ENCODE data around the gene DPH7. TPM values are rescaled to one million over a fixed set of nuclear protein-coding genes. Genes with fewer than 3 reads are reported as not detected.
"Not testable (repeated sequence)": the region's sequence is repeated elsewhere in the genome, so short reads cannot be mapped to it uniquely, and the experiment has no call there.

The DPH7 gene
- total RNA-seq, 1 experiment from 2014 or later, result 27.5 TPM

- H3K4me2 ChIP-seq (ENCODE audit: low read depth, low read length, poor library complexity, severe bottlenecking), result no peak overlapping the region
- H3K9ac ChIP-seq (ENCODE audit: low read length), result no peak overlapping the region
- H3K9me3 ChIP-seq (ENCODE audit: low read length), result no peaks in the 10 kb centered on the region
- no peak overlapping the region for H2AFZ ChIP-seq (ENCODE audit: low read length)
- no peaks in the 10 kb centered on the region for H3K4me1 ChIP-seq (ENCODE audit: low read length)
- no peaks in the 10 kb centered on the region for H3K79me2 ChIP-seq (ENCODE audit: low read length)
- no peaks in the 10 kb centered on the region for H3K27me3 ChIP-seq (ENCODE audit: low read length)
- H4K20me1 ChIP-seq (ENCODE audit: insufficient read depth, low read depth, low read length), result no peaks in the 10 kb centered on the region
- no peaks in the 10 kb centered on the region for H3K36me3 ChIP-seq (ENCODE audit: insufficient read depth, low read length)
- H3K9me2 ChIP-seq (replicated peaks; ENCODE audit: insufficient read depth, low read length), result no peaks in the 10 kb centered on the region
- no peak overlapping the region for H3K27ac ChIP-seq (ENCODE audit: low read length)
- DNase-seq, result no peak
- H3K4me3 ChIP-seq (ENCODE audit: low read length), result no peak overlapping the region
Observed at GRCh38 chr9:137543237-137543963, 35.3 kb downstream of the DPH7 start.

- H3K4me2 ChIP-seq (ENCODE audit: low read depth, low read length, poor library complexity, severe bottlenecking), result no peak overlapping the region
- H3K4me1 ChIP-seq (ENCODE audit: low read length), result no peaks in the 10 kb centered on the region
- no peak overlapping the region for H3K4me3 ChIP-seq (ENCODE audit: low read length)
- H3K79me2 ChIP-seq (ENCODE audit: low read length), result no peaks in the 10 kb centered on the region
- no peaks in the 10 kb centered on the region for H3K9me2 ChIP-seq (replicated peaks; ENCODE audit: insufficient read depth, low read length)
- H4K20me1 ChIP-seq (ENCODE audit: insufficient read depth, low read depth, low read length), result no peaks in the 10 kb centered on the region
- H3K9ac ChIP-seq (ENCODE audit: low read length), result no peak overlapping the region
- no peak overlapping the region for H3K27ac ChIP-seq (ENCODE audit: low read length)
- no peaks in the 10 kb centered on the region for H3K9me3 ChIP-seq (ENCODE audit: low read length)
- H3K36me3 ChIP-seq (ENCODE audit: insufficient read depth, low read length), result no peaks in the 10 kb centered on the region
- H3K27me3 ChIP-seq (ENCODE audit: low read length), result no peaks in the 10 kb centered on the region
- H2AFZ ChIP-seq (ENCODE audit: low read length), result no peak overlapping the region
- DNase-seq, result no peak
Observed at GRCh38 chr9:137542486-137542885, 36.2 kb downstream of the DPH7 start.

GRCh38 chr9:137540536-137540935, 38.2 kb downstream of the DPH7 start:
- Histone ChIP-seq H2AFZ (ENCODE audit: low read length) (no peak overlapping the region), H3K79me2 (ENCODE audit: low read length) (no peaks in the 10 kb centered on the region), H3K36me3 (ENCODE audit: insufficient read depth, low read length) (no peaks in the 10 kb centered on the region), H3K27me3 (ENCODE audit: low read length) (no peaks in the 10 kb centered on the region), H3K9me3 (ENCODE audit: low read length) (no peaks in the 10 kb centered on the region), H4K20me1 (ENCODE audit: insufficient read depth, low read depth, low read length) (no peaks in the 10 kb centered on the region), H3K9me2 (replicated peaks; ENCODE audit: insufficient read depth, low read length) (no peaks in the 10 kb centered on the region), H3K27ac (ENCODE audit: low read length) (no peak overlapping the region), H3K4me1 (ENCODE audit: low read length) (no peaks in the 10 kb centered on the region), H3K4me3 (ENCODE audit: low read length) (no peak overlapping the region), H3K4me2 (ENCODE audit: low read depth, low read length, poor library complexity, severe bottlenecking) (no peak overlapping the region), H3K9ac (ENCODE audit: low read length) (no peak overlapping the region)
- DNase-seq, result no peak

- no peak overlapping the region for H2AFZ ChIP-seq (ENCODE audit: low read length)
- no peak for DNase-seq
- H3K9me2 ChIP-seq (replicated peaks; ENCODE audit: insufficient read depth, low read length), result no peaks in the 10 kb centered on the region
Observed at GRCh38 chr9:137538058-137538457, 40.7 kb downstream of the DPH7 start.

GRCh38 chr9:137536594-137537131, 42.1 kb downstream of the DPH7 start:
- DNase-seq; H3K4me1 ChIP-seq (ENCODE audit: low read length); H3K9me2 ChIP-seq (replicated peaks; ENCODE audit: insufficient read depth, low read length); H3K36me3 ChIP-seq (ENCODE audit: insufficient read depth, low read length); H3K4me2 ChIP-seq (ENCODE audit: low read depth, low read length, poor library complexity, severe bottlenecking); H3K27me3 ChIP-seq (ENCODE audit: low read length); H3K9ac ChIP-seq (ENCODE audit: low read length); H3K27ac ChIP-seq (ENCODE audit: low read length); H4K20me1 ChIP-seq (ENCODE audit: insufficient read depth, low read depth, low read length); H3K79me2 ChIP-seq (ENCODE audit: low read length); H3K4me3 ChIP-seq (ENCODE audit: low read length); H2AFZ ChIP-seq (ENCODE audit: low read length); H3K9me3 ChIP-seq (ENCODE audit: low read length): not testable (repeated sequence)

More at GRCh38 chr9:137538058-137538457, 40.7 kb downstream of the DPH7 start:
- Histone ChIP-seq H4K20me1 (ENCODE audit: insufficient read depth, low read depth, low read length) (0 out of 2 replicates have a peak, but pooled peaks cover 5% of the 10 kb centered on the region), H3K27ac (ENCODE audit: low read length) (no peak overlapping the region), H3K27me3 (ENCODE audit: low read length) (no peaks in the 10 kb centered on the region), H3K4me2 (ENCODE audit: low read depth, low read length, poor library complexity, severe bottlenecking) (no peak overlapping the region), H3K4me3 (ENCODE audit: low read length) (no peak overlapping the region), H3K36me3 (ENCODE audit: insufficient read depth, low read length) (no peaks in the 10 kb centered on the region), H3K9ac (ENCODE audit: low read length) (no peak overlapping the region), H3K79me2 (ENCODE audit: low read length) (no peaks in the 10 kb centered on the region), H3K4me1 (ENCODE audit: low read length) (peaks cover 6% of the 10 kb centered on the region), H3K9me3 (ENCODE audit: low read length) (no peaks in the 10 kb centered on the region)

GRCh38 chr9:137535120-137535428, 43.7 kb downstream of the DPH7 start:
- Histone ChIP-seq H2AFZ (ENCODE audit: low read length) (peak overlapping the region; percentile 91; the same call in 1 of the 2 replicates), H3K79me2 (ENCODE audit: low read length) (no peaks in the 10 kb centered on the region), H3K9me3 (ENCODE audit: low read length) (no peaks in the 10 kb centered on the region), H3K27me3 (ENCODE audit: low read length) (no peaks in the 10 kb centered on the region), H3K4me3 (ENCODE audit: low read length) (no peak overlapping the region), H4K20me1 (ENCODE audit: insufficient read depth, low read depth, low read length) (0 out of 2 replicates have a peak, but pooled peaks cover 7% of the 10 kb centered on the region), H3K9ac (ENCODE audit: low read length) (peak overlapping the region; percentile 51; the same call in 1 of the 2 replicates), H3K4me2 (ENCODE audit: low read depth, low read length, poor library complexity, severe bottlenecking) (no peak overlapping the region), H3K27ac (ENCODE audit: low read length) (no peak overlapping the region), H3K36me3 (ENCODE audit: insufficient read depth, low read length) (no peaks in the 10 kb centered on the region), H3K4me1 (ENCODE audit: low read length) (peaks cover 6% of the 10 kb centered on the region), H3K9me2 (replicated peaks; ENCODE audit: insufficient read depth, low read length) (no peaks in the 10 kb centered on the region)
- DNase-seq, result no peak

GRCh38 chr9:137534256-137535119, 44.2 kb downstream of the DPH7 start:
- Histone ChIP-seq H3K4me1 (ENCODE audit: low read length) (peaks cover 6% of the 10 kb centered on the region), H3K9ac (ENCODE audit: low read length) (peak overlapping the region; percentile 51; the same call in 1 of the 2 replicates), H3K27ac (ENCODE audit: low read length) (no peak overlapping the region), H3K79me2 (ENCODE audit: low read length) (no peaks in the 10 kb centered on the region), H3K36me3 (ENCODE audit: insufficient read depth, low read length) (no peaks in the 10 kb centered on the region), H3K27me3 (ENCODE audit: low read length) (no peaks in the 10 kb centered on the region), H3K9me2 (replicated peaks; ENCODE audit: insufficient read depth, low read length) (no peaks in the 10 kb centered on the region), H2AFZ (ENCODE audit: low read length) (peak overlapping the region; percentile 91; the same call in 1 of the 2 replicates), H3K4me3 (ENCODE audit: low read length) (no peak overlapping the region), H3K9me3 (ENCODE audit: low read length) (no peaks in the 10 kb centered on the region), H3K4me2 (ENCODE audit: low read depth, low read length, poor library complexity, severe bottlenecking) (no peak overlapping the region), H4K20me1 (ENCODE audit: insufficient read depth, low read depth, low read length) (0 out of 2 replicates have a peak, but pooled peaks cover 7% of the 10 kb centered on the region)
- DNase-seq, result peak; percentile 85

GRCh38 chr9:137532891-137533468, 45.7 kb downstream of the DPH7 start:
- not testable (repeated sequence) for H3K9me3 ChIP-seq (ENCODE audit: low read length); H2AFZ ChIP-seq (ENCODE audit: low read length); H4K20me1 ChIP-seq (ENCODE audit: insufficient read depth, low read depth, low read length); H3K36me3 ChIP-seq (ENCODE audit: insufficient read depth, low read length); DNase-seq; H3K9me2 ChIP-seq (replicated peaks; ENCODE audit: insufficient read depth, low read length); H3K27me3 ChIP-seq (ENCODE audit: low read length); H3K9ac ChIP-seq (ENCODE audit: low read length); H3K79me2 ChIP-seq (ENCODE audit: low read length); H3K27ac ChIP-seq (ENCODE audit: low read length); H3K4me1 ChIP-seq (ENCODE audit: low read length); H3K4me2 ChIP-seq (ENCODE audit: low read depth, low read length, poor library complexity, severe bottlenecking); H3K4me3 ChIP-seq (ENCODE audit: low read length)

Data from Karpas-422 (cell line).